ENCODE data around the gene DDX41.

GRCh38 chr5:177528631-177529030 lies 11.9 kb upstream of the DDX41 start:
- TF ChIP-seq, protein P1, sequence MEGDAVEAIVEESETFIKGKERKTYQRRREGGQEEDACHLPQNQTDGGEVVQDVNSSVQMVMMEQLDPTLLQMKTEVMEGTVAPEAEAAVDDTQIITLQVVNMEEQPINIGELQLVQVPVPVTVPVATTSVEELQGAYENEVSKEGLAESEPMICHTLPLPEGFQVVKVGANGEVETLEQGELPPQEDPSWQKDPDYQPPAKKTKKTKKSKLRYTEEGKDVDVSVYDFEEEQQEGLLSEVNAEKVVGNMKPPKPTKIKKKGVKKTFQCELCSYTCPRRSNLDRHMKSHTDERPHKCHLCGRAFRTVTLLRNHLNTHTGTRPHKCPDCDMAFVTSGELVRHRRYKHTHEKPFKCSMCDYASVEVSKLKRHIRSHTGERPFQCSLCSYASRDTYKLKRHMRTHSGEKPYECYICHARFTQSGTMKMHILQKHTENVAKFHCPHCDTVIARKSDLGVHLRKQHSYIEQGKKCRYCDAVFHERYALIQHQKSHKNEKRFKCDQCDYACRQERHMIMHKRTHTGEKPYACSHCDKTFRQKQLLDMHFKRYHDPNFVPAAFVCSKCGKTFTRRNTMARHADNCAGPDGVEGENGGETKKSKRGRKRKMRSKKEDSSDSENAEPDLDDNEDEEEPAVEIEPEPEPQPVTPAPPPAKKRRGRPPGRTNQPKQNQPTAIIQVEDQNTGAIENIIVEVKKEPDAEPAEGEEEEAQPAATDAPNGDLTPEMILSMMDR (IDR thresholded peaks at IDR 0.05): no peak
- TF ChIP-seq POLR2A (IDR thresholded peaks at IDR 0.05): no peak
